H9 (cell line): ENCODE results near the gene MLC1. TPM values are rescaled to one million over a fixed set of nuclear protein-coding genes. Genes with fewer than 3 reads are reported as not detected.

Experiments
- DNase-seq: peaks from one replicate; pipeline ENCODE4 v3.0.0-alpha.2; 2017
- H2AFZ ChIP-seq: one replicate; pipeline ENCODE4 v1.6.1; 2013; ENCODE audit warnings: mild to moderate bottlenecking, low read length, control low read depth, moderate library complexity
- H2AK5ac ChIP-seq: 2 replicates; pipeline ENCODE4 v1.6.1; 2013; ENCODE audit warnings: low read length, control low read depth, mixed read lengths; ENCODE audit not compliant: insufficient read length
- H2BK120ac ChIP-seq: one replicate; pipeline ENCODE4 v1.6.1; 2013; ENCODE audit warnings: low read depth, mild to moderate bottlenecking, low read length, control low read depth, inconsistent platforms; ENCODE audit not compliant: poor library complexity, severe bottlenecking
- H2BK12ac ChIP-seq: 2 replicates; pipeline ENCODE4 v1.6.1; 2013; ENCODE audit warnings: low read length, control low read depth, mixed read lengths, low read depth; ENCODE audit not compliant: insufficient read length
- H2BK15ac ChIP-seq: 2 replicates; pipeline ENCODE4 v1.6.1; 2013; ENCODE audit warnings: low read depth, low read length, control low read depth
- H2BK20ac ChIP-seq: one replicate; pipeline ENCODE4 v1.6.1; 2013; ENCODE audit warnings: low read depth, mild to moderate bottlenecking, low read length, control low read depth, inconsistent platforms; ENCODE audit not compliant: poor library complexity, severe bottlenecking
- H2BK5ac ChIP-seq: 2 replicates; pipeline ENCODE4 v1.6.1; 2013; ENCODE audit warnings: low read length, control low read depth, mixed read lengths; ENCODE audit not compliant: insufficient read length
- H3K14ac ChIP-seq: 2 replicates; pipeline ENCODE4 v1.6.1; 2013; ENCODE audit warnings: low read length, control low read depth; ENCODE audit not compliant: insufficient read depth
- H3K18ac ChIP-seq: 2 replicates; pipeline ENCODE4 v1.6.1; 2013; ENCODE audit warnings: low read depth, mild to moderate bottlenecking, mixed read lengths, low read length, control low read depth; ENCODE audit not compliant: insufficient read length
- H3K23ac ChIP-seq: 2 replicates; pipeline ENCODE4 v1.6.1; 2013; ENCODE audit warnings: low read length, control low read depth, mixed read lengths, low read depth; ENCODE audit not compliant: insufficient read length
- H3K23me2 ChIP-seq: 2 replicates; pipeline ENCODE4 v1.6.1; 2013; ENCODE audit warnings: low read depth, mild to moderate bottlenecking, mixed read lengths, low read length, control low read depth; ENCODE audit not compliant: insufficient read length, poor library complexity, severe bottlenecking
- H3K27ac ChIP-seq: 2 replicates; pipeline ENCODE4 v1.5.1; 2013; ENCODE audit warnings: low read length, control low read depth, mixed read lengths, low read depth; ENCODE audit not compliant: insufficient read length
- H3K27me3 ChIP-seq: 2 replicates; pipeline ENCODE4 v1.6.1; 2013; ENCODE audit warnings: low read length, control low read depth, inconsistent platforms; ENCODE audit not compliant: insufficient read depth
- H3K4ac ChIP-seq: 2 replicates; pipeline ENCODE4 v1.6.1; 2013; ENCODE audit warnings: low read depth, mild to moderate bottlenecking, control low read depth, inconsistent platforms, low read length, moderate library complexity
- H3K4me1 ChIP-seq: 2 replicates; pipeline ENCODE4 v1.6.1; 2013; ENCODE audit warnings: low read length, control low read depth, inconsistent platforms; ENCODE audit not compliant: insufficient read depth
- H3K4me2 ChIP-seq: 2 replicates; pipeline ENCODE4 v1.6.1; 2013; ENCODE audit warnings: low read length, control low read depth, mixed read lengths; ENCODE audit not compliant: insufficient read length, insufficient read depth
- H3K56ac ChIP-seq: 2 replicates; pipeline ENCODE4 v1.6.1; 2013; ENCODE audit warnings: low read depth, mild to moderate bottlenecking, mixed read lengths, low read length, control low read depth; ENCODE audit not compliant: insufficient read length
- H3K79me1 ChIP-seq: 2 replicates; pipeline ENCODE4 v1.6.1; 2013; ENCODE audit warnings: low read depth, mild to moderate bottlenecking, moderate library complexity, low read length, control low read depth, inconsistent platforms; ENCODE audit not compliant: insufficient read depth, poor library complexity, severe bottlenecking
- H3K79me2 ChIP-seq: 2 replicates; pipeline ENCODE4 v1.6.1; 2013; ENCODE audit warnings: low read length, control low read depth, inconsistent platforms; ENCODE audit not compliant: insufficient read depth
- H3K9ac ChIP-seq: 2 replicates; pipeline ENCODE4 v1.6.1; 2013; ENCODE audit warnings: low read length, control low read depth, mixed read lengths; ENCODE audit not compliant: insufficient read length; ENCODE audit errors: extremely low read depth
- H3K9me3 ChIP-seq: one replicate; pipeline ENCODE4 v1.6.1; 2013; ENCODE audit warnings: low read depth, low read length, inconsistent platforms; ENCODE audit not compliant: control insufficient read depth
- H3T11ph ChIP-seq: one replicate; pipeline ENCODE4 v1.6.1; 2013; ENCODE audit warnings: mild to moderate bottlenecking, low read length, control low read depth, inconsistent platforms
- H4K20me1 ChIP-seq: one replicate; pipeline ENCODE4 v1.6.1; 2013; ENCODE audit not compliant: control insufficient read depth, insufficient read length, insufficient read depth
- H4K5ac ChIP-seq: 2 replicates; pipeline ENCODE4 v1.6.1; 2013; ENCODE audit warnings: low read depth, mild to moderate bottlenecking, mixed read lengths, low read length, control low read depth; ENCODE audit not compliant: insufficient read length
- H4K8ac ChIP-seq: replicated peaks from 2 replicates; pipeline ENCODE4 v1.6.1; 2013; ENCODE audit warnings: low read length, control low read depth, mixed read lengths, low read depth; ENCODE audit not compliant: insufficient read length
- H4K91ac ChIP-seq: 2 replicates; pipeline ENCODE4 v1.6.1; 2013; ENCODE audit warnings: low read depth, mild to moderate bottlenecking, moderate library complexity, mixed read lengths, low read length, control low read depth; ENCODE audit not compliant: insufficient read length
- H3K27ac Mint-ChIP-seq, 3 experiments: 2 replicates in 2 of 3; 3 replicates in 1 of 3; pipeline ENCODE4 v1.8.0; 2020 to 2021; ENCODE audit warnings: mixed read lengths in 3 of 3, mild to moderate bottlenecking in 1 of 3, moderate library complexity in 1 of 3
- H3K27me3 Mint-ChIP-seq: 2 replicates; pipeline ENCODE4 v1.8.0; 2021; ENCODE audit warnings: low read depth, mild to moderate bottlenecking, moderate library complexity, mixed read lengths
- H3K36me3 Mint-ChIP-seq, 3 experiments: 2 replicates in 2 of 3; 3 replicates in 1 of 3; pipeline ENCODE4 v1.8.0; 2020 to 2021; ENCODE audit warnings: low read depth in 3 of 3, mixed read lengths in 3 of 3; ENCODE audit not compliant: insufficient read depth in 1 of 3
- H3K4me1 Mint-ChIP-seq, 2 experiments: 2 replicates each; pipeline ENCODE4 v1.8.0; 2020; ENCODE audit warnings: mixed read lengths in 2 of 2
- H3K4me3 Mint-ChIP-seq, 2 experiments: 2 replicates in 1 of 2; 3 replicates in 1 of 2; pipeline ENCODE4 v1.8.0; 2020 to 2021; ENCODE audit warnings: mild to moderate bottlenecking in 2 of 2, mixed read lengths in 2 of 2, moderate library complexity in 1 of 2
- H3K9me3 Mint-ChIP-seq, 2 experiments: 2 replicates in 1 of 2; 3 replicates in 1 of 2; pipeline ENCODE4 v1.8.0; 2020; ENCODE audit warnings: mild to moderate bottlenecking in 2 of 2, mixed read lengths in 2 of 2, moderate library complexity in 1 of 2
- WGBS: extraction: QIAGEN DNeasy Blood & Tissue Kit; methylation state at CpG from one replicate; pipeline ENCODE4 v1.1.7; 2013; ENCODE audit warnings: missing lambda C conversion rate, low lambda C conversion rate, mixed read lengths; ENCODE audit not compliant: insufficient read length; ENCODE audit errors: extremely low coverage; 5-methylcytosine and 5-hydroxymethylcytosine counted together
- total RNA-seq: library from RNA; stranded (reverse); gene quantifications from 2 replicates; pipeline ENCODE4 v1.2.1, GENCODE V29; 2021
- TF ChIP-seq, protein P1 (sequence below): fragments of 200-600 bp; sonication (generic); conservative IDR thresholded peaks from 3 replicates; pipeline ENCODE4 v1.8.0; 2021; ENCODE audit warnings: antibody characterized with exemption, mild to moderate bottlenecking

MLC1 gene
- total RNA-seq, 1 experiment from 2014 or later, result not detected

DNA sequence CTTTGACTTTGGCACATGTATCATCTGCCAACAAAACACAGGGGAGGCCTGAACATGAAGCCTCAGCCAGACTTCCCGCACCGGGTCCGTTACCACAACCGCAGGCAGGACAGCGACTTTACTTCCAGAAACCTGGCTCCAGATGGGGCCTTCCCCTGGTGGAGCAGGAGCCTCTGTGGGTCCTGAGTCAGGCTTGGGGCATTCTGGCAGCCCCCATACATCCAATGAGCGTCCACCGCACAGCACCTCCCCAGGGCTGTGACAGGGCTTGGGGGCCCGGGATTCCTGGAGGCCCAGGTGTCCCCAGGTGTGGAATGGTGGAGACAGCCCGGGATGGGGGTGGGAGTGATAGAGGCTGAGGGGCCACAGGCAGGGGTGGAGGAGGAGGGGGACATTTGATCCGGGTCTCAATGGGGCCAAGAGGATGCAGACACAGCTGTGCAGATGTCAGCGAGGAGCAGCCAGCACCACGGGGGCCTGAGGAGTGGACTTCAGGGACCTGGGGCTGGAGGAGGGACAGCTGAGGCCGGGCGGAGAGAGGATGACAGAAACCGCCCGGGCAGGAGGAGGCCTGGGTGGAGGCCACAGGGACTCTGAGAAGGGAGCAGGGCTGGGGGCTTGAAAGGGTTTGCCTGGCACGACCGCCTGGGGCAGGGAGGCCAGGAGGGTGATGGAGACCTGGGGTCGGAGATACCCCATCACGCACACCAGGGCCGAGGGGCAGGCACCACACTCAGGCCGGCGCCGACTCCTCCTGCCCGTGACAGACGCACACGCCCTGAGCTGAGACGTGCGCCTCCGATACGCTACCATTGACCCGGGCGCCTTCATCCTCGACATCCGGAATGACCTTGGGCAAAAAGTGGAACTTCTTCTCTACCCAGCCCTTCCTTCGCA, 35.7 kb downstream of the MLC1 start:
- Histone ChIP-seq H2BK12ac (no peak overlapping the region), H3K23me2 (no peaks in the 10 kb centered on the region), H3K4ac (no peak overlapping the region), H2BK5ac (no peak overlapping the region), H3K27ac (no peak overlapping the region), H4K20me1 (no peaks in the 10 kb centered on the region), H3K4me1 (no peaks in the 10 kb centered on the region), H2AFZ (no peak overlapping the region), H2AK5ac (no peak overlapping the region), H3K23ac (no peak overlapping the region), H4K8ac (no peak overlapping the region), H4K91ac (no peak overlapping the region), H3K79me1 (no peaks in the 10 kb centered on the region), H3K18ac (no peak overlapping the region), H3K9me3 (no peaks in the 10 kb centered on the region), H3K9ac (no peak overlapping the region), H3K56ac (no peak overlapping the region), H3T11ph (no peak overlapping the region), H3K27me3 (no peaks in the 10 kb centered on the region), H2BK15ac (no peak overlapping the region), H2BK120ac (no peak overlapping the region), H3K79me2 (no peaks in the 10 kb centered on the region), H4K5ac (no peak overlapping the region), H2BK20ac (no peak overlapping the region), H3K4me2 (no peak overlapping the region), H3K14ac (no peak overlapping the region)
- no peaks in the 10 kb centered on the region; a peak in 1 of 7 replicates for H3K36me3 Mint-ChIP-seq
- peaks cover 21% of the 10 kb centered on the region for H3K27me3 Mint-ChIP-seq
- WGBS, result no CpG with 5 or more reads among the region's 36 CpGs
- H3K4me1 Mint-ChIP-seq, result no peaks in the 10 kb centered on the region
- TF ChIP-seq, protein P1, sequence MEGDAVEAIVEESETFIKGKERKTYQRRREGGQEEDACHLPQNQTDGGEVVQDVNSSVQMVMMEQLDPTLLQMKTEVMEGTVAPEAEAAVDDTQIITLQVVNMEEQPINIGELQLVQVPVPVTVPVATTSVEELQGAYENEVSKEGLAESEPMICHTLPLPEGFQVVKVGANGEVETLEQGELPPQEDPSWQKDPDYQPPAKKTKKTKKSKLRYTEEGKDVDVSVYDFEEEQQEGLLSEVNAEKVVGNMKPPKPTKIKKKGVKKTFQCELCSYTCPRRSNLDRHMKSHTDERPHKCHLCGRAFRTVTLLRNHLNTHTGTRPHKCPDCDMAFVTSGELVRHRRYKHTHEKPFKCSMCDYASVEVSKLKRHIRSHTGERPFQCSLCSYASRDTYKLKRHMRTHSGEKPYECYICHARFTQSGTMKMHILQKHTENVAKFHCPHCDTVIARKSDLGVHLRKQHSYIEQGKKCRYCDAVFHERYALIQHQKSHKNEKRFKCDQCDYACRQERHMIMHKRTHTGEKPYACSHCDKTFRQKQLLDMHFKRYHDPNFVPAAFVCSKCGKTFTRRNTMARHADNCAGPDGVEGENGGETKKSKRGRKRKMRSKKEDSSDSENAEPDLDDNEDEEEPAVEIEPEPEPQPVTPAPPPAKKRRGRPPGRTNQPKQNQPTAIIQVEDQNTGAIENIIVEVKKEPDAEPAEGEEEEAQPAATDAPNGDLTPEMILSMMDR, result no peak
- H3K4me3 Mint-ChIP-seq, result no peak overlapping the region
- DNase-seq, result no peak
- H3K9me3 Mint-ChIP-seq, result peaks cover 5 to 9% of the 10 kb centered on the region in 2 experiments; a peak in 3 of 5 replicates
- H3K27ac Mint-ChIP-seq, result no peak overlapping the region
